ENCODE data around the gene TTLL7.
"Not testable (repeated sequence)": the region's sequence is repeated elsewhere in the genome, so short reads cannot be mapped to it uniquely, and the experiment has no call there.

TTLL7 gene

DNA sequence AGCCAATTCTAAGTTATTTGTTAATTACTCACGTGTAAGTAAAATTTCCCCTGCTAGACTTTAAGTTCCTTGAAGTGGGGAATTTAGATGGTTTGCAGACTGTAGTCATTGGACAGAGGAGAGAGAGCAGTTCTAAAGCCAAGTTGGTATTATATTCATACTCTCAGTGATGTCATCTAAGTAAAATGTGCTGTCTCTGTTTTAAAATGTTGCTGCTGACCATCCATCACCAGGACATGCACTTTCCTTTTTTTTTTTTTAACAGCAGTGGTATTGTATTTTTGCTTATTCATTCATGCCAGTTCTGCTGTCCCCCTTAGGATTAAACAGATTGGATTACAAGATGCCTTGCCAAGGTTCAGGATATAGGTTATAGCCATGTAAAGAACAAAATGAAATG lies 2.3 kb downstream of the TTLL7 start:
- no peak for DNase-seq

DNA sequence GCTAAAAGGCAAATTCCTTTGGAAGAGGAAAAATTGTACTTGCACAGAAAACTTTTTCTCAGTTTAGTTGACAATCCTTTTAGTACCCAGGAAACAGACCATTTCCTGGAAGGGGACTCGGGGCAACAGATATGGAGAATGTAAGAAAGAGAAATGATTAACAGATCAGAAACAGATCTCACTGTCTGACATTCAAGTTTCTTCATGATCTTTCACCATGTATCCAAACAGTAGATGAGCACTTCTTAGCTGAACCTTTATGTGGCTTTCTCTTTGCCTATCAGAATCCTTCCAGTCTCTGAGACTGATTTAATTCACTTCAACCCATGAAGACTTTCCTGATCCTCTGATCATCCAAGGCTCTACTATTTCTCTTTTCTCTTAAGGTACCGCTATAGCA lies 2.7 kb downstream of the TTLL7 start:
- DNase-seq: no peak

DNA sequence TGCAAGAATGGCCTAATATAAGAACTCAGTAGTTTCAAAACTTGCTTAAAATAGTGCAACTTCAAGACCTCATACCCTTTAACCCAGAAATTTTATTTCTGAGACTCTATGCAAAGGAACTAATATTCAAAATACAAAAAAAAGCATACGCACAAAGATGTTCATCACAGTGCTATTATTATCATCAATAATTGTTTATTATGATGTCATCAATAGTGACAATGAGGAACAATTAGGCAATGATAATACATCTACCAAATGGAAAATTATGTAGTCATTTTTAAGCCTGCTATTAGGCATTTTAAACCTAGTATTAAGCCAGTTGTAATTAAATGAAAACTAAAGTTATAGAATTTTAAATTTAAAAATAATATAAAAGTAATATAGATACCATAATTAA lies 3.3 kb downstream of the TTLL7 start:
- no peak for DNase-seq

DNA sequence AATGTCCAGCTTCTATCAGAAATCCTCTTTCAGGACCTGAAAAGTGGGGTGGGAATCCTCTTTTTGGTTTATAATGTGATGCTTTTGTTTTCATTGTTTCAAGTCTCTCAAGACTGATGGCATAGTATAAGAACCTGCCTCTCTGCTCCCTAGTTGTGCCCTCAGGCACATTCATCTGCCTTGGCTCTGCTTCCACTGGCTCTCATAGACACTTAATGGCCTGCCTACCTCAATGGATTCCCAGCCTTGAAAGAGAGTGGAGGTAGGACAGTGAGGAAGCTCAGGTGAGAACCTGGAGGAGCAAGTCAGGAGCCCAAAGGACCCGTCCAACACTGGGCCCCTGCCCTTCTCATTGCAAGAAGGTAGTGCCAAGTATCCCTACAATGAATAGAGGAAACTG lies 4.8 kb downstream of the TTLL7 start:
- DNase-seq: no peak

DNA sequence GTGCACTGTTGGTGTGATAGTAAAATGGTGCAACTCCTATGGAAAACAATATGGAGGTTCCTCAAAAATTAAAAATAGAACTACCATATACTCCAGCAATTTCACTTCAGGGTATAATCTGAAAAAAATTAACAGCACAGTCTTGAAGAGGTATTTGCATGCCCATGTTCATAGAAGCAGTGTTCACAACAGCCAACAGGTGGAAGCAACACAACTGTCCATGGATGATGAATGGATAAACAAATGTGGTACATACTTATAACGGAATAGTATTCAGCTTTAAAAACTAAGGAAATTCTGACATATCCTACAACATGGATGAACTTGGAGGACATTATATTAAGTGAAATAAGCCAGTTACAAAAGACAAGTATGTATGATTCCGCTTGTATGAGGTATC lies 8.2 kb downstream of the TTLL7 start:
- no peak for DNase-seq

DNA sequence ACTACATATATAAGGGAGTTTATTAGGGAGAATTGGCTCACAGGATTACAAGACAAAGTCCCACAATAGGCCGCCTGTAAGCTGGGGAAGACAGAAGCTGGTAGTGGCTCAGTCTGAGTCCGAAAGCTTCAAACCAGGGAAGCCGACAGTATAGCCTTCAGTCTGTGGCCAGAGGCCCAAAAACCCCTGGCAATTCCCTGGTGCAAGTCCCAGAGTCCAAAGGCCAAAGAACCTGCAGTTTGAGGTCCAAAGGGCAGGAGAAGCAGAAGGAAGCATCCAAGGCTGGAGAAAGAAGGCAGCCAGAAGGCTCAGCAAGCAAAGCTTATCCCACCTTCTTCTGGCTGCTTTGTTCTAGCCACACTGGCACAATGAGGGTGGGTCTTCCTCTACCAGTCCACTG lies 13.9 kb downstream of the TTLL7 start:
- DNase-seq: no peak

DNA sequence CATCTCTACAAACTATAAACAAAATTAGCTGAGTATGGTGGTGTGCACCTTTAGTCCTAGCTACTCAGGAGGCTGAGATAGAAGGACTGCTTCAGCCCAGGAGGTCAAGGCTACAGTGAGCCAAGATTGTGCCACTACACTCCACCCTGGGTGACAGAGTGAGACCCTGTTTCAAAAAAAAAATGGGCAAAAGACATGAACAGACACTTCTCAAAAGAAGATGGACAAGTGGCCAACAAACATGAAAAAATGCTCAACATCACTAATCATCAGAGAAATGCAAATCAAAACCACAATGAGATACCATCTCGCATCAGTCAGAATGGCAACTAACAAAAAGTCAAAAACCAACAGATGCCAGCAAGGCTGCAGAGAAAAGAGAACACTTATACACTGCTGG lies 15.0 kb downstream of the TTLL7 start:
- DNase-seq: not testable (repeated sequence)

DNA sequence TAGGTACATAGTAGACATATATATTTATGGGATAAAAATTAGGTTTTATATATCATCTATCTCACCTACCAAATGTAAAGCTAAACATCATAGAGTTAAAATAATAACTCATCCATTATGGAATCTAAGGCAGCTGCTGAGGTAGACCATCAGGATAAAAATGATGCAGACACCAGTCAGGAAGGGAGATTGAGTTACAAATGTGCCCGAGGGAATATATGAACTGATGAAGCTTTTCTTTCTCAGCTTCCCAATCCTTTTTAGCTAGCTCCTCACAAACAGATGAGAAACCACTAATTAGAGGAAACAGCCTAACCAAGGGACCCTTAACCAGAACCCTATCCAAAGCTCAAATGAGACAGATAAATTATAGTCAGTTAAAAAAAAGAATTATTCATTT lies 20.9 kb downstream of the TTLL7 start:
- no peak for DNase-seq

DNA sequence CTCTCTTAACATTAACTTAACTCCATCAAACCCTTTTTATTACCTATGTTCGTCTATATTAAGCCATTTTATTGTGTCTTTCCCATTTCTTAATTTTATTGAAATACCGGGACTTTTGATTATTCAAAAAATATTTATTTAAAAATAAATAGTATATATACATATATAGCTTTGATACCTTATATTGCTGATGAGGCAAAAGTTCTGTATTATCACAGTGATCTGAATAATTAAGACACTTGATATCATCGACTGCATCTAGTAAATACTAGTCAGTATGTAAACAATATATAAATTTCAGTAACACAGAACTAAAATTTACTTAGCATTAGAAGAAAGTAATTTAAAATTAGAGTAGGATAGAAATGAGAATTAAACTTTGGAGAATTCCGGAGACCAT lies 22.0 kb downstream of the TTLL7 start:
- no peak for DNase-seq

DNA sequence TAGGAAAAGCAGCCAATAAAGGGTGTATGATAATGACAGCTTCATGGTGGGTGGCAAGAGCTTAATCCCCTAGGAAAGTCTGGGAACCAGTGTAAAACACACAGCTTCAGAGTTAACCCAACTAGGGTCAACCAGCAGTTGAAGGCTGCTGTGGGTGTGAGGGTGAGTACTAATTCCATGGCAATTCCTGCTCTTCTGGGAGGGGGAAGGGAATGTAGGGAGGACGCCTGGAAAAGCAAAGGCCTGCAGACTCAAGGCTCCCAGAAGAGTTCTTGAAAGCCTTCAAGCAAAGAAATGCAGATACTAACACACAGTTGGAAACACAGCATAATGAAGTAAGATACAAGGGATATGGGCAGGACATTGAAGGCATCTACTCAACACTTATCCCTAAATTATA lies 28.1 kb downstream of the TTLL7 start:
- no peak for DNase-seq

DNA sequence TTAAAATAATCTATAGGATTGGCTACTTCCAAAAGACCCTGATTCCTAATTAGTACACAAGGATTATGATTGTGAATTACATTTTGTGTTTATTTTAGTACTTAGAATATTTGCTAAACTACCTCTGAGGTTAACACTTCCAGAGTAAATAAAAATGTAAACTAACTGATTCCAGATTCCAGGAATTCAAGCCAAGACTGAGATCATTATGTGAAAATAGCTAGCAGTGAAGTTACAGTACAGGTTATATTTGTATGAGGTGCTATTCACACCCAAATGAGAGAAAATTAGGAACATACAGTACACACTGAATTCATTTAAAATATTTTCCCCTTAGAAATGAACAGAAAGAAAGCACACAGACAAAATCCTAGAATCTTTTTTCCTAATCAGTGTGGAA lies 28.8 kb downstream of the TTLL7 start:
- DNase-seq: no peak

DNA sequence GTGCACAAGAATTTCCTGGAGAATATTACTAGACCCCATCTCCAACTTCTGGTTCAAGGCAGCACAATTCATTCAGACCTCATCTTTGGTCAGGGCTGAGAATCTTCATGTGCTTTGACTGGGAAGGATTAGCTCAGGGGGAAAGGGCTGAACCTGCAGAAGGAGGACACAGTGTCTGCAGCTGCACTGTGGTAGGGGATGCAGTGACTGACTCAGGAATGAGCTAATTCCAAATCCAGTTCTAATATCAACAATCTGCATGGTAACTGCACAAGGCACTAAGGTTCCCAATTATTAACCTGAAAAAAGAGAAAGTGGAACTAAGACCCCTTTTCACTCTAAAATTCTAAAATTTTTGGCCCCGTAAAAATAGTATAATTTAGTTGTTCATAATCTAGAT lies 31.6 kb downstream of the TTLL7 start:
- DNase-seq: no peak

DNA sequence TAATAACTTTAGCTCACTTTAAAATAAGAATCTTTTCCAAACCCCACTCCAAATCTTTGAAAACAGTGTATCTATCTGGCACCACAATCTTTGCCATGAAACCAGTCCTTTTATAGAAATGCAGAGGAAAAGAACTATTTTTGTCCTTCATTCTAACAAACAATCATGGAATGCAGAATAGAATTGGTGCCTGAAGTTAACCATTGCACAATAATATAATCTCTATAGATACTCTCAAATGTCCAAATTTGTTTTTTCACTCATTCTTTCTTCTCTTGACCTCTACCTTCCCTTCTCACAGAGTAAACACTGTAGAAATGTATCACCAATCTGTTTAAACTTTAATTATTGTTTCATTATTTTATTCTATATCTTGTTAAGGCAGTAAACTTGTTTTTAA lies 34.8 kb downstream of the TTLL7 start:
- DNase-seq: no peak

DNA sequence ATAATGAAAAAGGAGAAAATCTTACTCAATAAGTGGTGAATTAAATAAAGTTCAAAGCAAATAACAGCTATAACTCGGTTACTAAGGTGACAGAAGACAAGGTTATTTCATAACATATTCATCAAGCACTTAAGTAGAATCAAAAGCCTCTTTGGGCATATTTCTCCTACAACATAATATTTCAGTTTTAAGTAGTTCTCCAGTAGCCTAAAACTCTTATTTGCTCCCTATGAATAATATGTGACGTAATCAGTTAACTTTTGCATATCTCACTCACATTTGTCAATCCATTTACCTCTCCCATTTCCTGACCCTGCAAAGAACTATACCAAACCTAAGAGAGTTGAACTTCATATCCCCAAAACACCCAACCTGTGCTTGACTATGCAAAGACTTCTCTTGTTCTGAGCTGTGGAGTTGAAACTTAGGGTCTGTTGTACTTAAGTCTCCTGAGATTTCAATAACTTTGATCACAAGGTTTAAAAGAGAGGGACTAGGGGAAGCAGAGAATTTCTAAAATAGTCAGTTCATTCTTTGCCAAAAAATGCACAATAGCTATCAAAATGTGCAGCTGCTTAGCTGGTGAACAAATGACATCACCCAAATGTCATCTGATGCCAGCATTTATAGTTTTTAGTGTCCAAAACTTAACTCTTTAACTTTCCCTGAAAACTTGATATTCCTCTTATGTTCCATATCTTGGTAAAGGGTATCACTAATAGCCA lies 37.2 kb downstream of the TTLL7 start:
- no peak for DNase-seq

DNA sequence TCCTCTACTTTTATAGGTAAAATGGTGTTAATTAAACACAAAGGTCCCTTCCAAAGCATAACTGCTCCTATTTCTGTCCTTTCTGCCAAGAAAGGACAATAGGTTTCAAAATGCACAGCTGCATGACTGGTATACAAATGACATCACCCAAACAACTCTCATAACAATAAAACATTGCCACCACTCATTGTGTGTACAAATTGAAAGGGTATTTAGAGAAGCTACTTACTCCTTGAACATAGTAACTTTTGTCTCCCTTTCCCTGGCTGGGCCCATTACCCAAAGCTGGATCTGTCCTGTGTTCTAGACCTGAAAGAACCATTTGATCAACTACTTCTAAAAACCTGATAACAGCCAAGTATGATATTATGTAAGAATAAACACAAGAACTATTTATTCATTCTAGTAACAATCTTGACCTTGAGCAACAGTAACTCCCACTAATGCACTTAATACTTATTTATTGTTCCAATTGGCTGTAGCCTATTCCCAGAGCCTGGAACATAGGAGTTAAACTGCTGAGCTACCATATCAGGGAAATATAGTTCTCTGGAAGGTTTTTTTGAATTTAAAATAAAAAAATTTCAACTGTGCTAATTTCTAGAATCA lies 38.2 kb downstream of the TTLL7 start:
- no peak for DNase-seq

DNA sequence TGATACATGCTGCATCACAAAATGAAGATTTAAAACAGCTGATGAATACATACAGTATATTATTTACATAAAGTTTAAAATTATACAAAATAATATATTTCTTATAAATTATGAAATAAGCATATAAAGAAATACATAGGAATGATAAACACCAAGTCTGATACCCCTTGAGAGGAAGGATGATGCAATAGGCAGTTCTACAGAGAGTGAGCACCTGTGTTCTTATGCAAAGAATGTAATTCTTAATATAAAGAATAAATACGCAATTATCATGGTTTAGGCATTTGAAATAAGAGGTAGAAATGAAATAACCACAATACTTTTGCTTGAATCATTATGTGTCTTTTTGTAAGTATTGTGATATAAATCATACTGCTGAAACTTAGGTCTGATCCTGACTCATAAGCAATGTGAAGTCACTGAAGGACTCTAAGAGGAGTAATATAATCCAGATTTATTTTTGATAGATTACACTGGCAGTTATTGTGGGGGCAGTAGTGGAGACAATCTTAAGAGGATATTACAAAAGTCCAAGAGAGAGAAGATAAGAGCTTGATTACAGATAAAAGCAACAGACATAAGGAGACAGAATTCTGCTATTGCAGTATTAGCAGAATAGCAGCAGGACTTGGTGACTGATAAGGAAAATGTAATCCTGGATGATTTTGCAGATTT lies 39.0 kb downstream of the TTLL7 start:
- DNase-seq: no peak

DNA sequence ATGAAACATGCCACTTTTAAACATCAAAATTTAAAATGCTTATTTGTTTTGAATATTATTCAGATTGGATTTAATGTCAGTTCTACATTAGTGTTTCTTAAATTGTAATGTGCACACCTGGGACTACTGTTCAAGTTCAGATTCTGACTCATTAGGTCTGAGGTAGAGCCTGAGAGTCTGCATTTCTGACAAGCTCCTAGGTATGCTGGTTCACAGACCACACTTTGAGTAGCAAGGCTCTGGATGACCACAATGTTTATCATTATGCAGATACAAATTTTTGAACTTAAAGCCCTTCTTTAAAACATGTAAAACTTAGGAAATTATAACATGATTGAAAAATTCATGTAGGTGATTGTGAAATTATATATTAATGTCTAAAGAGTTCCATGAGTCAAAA lies 40.2 kb downstream of the TTLL7 start:
- no peak for DNase-seq

DNA sequence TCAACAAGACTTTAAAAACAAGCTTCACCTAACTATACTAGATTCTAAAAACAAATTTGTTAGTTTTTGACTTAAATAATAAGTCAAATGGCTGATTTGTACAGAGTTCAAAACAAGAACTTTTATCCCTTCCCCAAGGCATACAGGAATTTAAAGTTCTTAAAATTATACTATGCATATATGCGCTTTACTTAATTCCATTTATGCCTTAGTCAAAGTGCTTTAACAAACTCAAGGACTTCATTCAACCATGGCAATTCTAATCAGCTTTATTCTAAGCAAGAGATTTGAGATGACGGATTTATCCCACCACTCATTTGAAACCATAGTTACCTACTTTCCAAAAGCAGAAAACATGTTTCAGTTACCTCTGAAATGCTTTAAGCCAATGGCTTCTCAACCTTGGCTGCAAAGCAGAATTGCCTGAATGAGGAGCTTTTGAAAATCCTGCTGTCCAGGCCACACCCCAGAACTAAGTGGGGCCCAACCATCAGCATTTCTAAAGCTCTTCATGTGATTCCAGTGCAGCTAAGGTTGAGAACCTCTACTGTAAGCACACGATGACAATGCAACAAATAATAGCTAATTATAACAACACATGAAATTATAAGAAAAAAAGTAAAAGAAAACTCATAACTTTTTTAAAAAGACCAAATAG lies 44.6 kb downstream of the TTLL7 start:
- no peak for DNase-seq

DNA sequence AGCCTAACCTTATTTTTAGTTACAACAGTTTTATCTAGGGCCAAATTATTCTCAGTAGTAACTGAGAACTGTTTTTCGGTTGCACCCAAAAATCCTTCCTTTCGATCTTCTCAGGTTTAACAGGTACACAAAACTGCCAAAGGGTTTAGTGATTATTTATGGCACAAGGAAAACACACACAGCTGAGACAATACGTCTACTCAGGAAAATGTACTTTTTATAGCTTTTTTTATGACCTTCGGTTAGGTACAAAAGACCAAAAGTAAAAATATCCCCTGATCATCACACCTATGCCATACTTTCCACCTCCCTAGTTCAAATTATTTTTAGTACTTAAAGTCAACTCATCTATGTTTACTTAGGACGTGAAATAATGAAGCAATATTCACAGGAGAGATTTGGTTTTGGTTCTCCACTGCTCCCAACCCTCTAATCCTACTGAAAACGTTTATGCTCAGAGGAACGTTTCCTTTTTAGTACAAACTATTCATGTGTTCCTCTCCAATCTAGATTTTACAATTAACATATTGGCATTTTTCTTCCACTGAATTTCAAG lies 48.7 kb downstream of the TTLL7 start:
- DNase-seq: no peak

DNA sequence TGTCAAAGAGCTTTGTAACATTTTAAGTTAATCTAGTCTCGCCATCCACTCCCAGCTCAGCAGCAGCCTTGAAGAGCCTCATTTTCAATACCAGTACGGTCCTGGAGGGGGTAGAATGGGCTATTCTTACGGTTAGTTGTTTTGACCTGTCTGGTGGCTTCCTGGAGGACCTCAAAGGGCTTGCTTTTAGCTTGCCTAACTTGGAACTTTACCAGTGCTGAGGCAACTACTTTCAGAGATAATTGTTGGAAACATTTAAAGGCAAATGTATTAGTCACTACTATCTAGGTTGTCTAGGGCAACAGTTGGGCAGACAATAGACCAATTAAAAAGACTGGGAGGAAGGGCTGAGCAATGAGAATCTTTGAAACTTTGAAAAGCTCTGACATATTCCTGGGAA lies 56.0 kb downstream of the TTLL7 start:
- no peak for DNase-seq

DNA sequence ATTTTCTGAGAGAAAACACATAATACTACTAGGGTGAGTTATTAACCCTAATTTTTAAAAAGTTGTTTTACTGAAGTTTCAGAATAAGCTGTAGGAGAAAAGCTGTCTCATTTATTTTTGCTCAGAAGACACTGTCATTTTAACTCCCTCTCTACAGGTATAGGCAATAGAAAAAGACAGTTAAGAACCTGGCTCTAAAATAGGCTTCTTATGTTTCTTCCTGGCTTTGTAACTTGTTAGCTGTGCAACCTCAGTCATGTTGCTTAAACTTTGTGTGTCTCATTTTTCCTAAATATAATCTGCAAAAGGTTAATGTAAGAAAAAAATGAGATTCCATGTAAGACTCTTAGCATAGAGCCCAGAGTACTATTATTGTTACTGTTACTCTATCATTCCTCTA lies 64.4 kb downstream of the TTLL7 start:
- no peak for DNase-seq

DNA sequence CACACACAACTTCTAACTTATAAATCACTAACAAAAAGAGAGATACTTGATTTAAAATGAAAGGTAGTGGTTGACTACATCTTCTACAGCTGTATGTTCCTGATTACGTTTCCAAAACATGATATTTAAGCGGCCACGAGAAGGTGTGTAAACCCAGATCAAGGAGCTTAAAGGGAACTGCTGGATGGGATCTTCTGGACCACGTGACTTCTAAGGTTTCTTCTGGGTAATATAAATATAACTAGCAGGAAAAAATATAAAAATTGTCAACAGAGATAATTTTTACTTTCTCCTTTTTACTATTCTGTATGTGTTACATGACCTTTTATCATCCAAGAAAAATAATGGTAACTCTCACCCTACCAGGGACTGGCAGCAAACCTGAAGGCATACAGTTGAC lies 66.2 kb downstream of the TTLL7 start:
- no peak for DNase-seq

DNA sequence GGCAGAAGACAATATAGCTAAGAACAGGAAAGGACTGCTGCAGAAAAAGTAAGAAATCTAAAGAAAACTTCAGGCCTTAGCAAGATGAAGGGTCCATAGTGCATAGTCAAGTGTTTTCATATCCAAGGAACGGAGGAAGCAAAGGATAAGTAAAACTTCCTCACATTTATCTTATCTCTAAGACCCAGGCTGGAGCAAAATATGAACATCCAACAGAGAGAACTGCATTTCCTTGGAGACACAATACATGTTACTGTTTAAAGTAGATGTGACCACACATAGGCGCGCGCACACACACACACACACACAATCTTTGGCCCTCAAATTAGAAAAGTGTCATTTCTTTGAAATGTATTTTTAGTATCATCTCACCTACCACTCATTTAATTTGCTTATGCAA lies 66.7 kb downstream of the TTLL7 start:
- DNase-seq: no peak

Measured in right kidney (tissue), 1 donor.